ENCODE data around the gene MVB12B. TPM values are rescaled to one million over a fixed set of nuclear protein-coding genes. Genes with fewer than 3 reads are reported as not detected.
"Not testable (repeated sequence)": the region's sequence is repeated elsewhere in the genome, so short reads cannot be mapped to it uniquely, and the experiment has no call there.

The MVB12B gene
- total and polyA plus RNA-seq, 7 donors = 1.5 to 25.6 (median 11.6) TPM

- intact Hi-C loops (cut with DNase I) = no loop called here
- WGBS, 3 donors = 90 to 93% (median 91%) methylated on average over 8 of the region's 8 CpGs
Observed at GRCh38 chr9:126554292-126554691, 227.7 kb downstream of the MVB12B start.

GRCh38 chr9:126555421-126555820 is 228.8 kb downstream of the MVB12B start:
- H3K4me1 ChIP-seq; ATAC-seq; H3K4me3 ChIP-seq; DNase-seq; H3K9me3 ChIP-seq; H3K36me3 ChIP-seq (ENCODE audit: insufficient read depth in 1 of 2, low read depth in 1 of 2); H3K27ac ChIP-seq; H3K27me3 ChIP-seq (ENCODE audit: insufficient read depth in 3 of 3, low read length in 2 of 3): not testable (repeated sequence)
- WGBS, 3 donors = 89 to 90% (median 89%) methylated on average over 12 to 13 of the region's 13 CpGs
- intact Hi-C loops (cut with DNase I) = loop anchor here in 1 of 2 donors (5.0 kb wide), 1 partner anchor 53 kb away; no protein-coding TSS in a partner anchor

More at GRCh38 chr9:126554292-126554691, 227.7 kb downstream of the MVB12B start:
- no peaks in the 10 kb centered on the region for H3K36me3 ChIP-seq (ENCODE audit: insufficient read depth in 1 of 2, low read depth in 1 of 2)
- H3K4me3 ChIP-seq = no peak overlapping the region
- H3K27me3 ChIP-seq (ENCODE audit: insufficient read depth in 3 of 3, low read length in 2 of 3) = peaks cover 0 to 5% (median 0%) of the 10 kb centered on the region in 3 donors
- DNase-seq (no peak), ATAC-seq (no peak)
- no peaks in the 10 kb centered on the region for H3K4me1 ChIP-seq
- H3K9me3 ChIP-seq = no peaks in the 10 kb centered on the region
- H3K27ac ChIP-seq = no peak overlapping the region
- no peak for TF ChIP-seq CTCF (IDR thresholded peaks at IDR 0.05)

All from psoas muscle (tissue), 8 donors.